H1 (cell line): ENCODE data around the gene CACNB4. TPM values are rescaled to one million over a fixed set of nuclear protein-coding genes. Genes with fewer than 3 reads are reported as not detected.
"Not testable (repeated sequence)": the region's sequence is repeated elsewhere in the genome, so short reads cannot be mapped to it uniquely, and the experiment has no call there.

ENCODE experiments used
- CTCF ChIA-PET: fragments of 300-600 bp; sonication (Branson Sonifier 250); formaldehyde crosslinking; loops from one replicate; lab custom pipeline; 2021; ENCODE audit not compliant: partially characterized antibody; lab: Charles Lee
- POLR2A ChIA-PET: fragments of 300-600 bp; sonication (Branson Sonifier 250); formaldehyde crosslinking; loops from one replicate; lab custom pipeline; 2021; ENCODE audit warnings: inconsistent platforms; ENCODE audit not compliant: partially characterized antibody; lab: Charles Lee
- DNase-seq, 2 experiments: peaks; one replicate each; pipeline versions ENCODE4 v3.0.0 to v3.0.0-alpha.2; 2010 to 2022; ENCODE audit warnings: low spot score in 2 of 2, low read depth in 1 of 2, mixed read lengths in 1 of 2
- FAIRE-seq: peaks from 2 replicates; lab custom pipeline; 2011; peaks lifted over from hg19 to GRCh38; lab: Jason Lieb, UNC
- H2AFZ ChIP-seq: 2 replicates; pipeline ENCODE4 v1.8.1; 2012; ENCODE audit warnings: low read length, inconsistent platforms
- H2AK5ac ChIP-seq: 2 replicates; pipeline ENCODE4 v1.6.1; 2013; ENCODE audit warnings: low read depth, low read length
- H2BK120ac ChIP-seq: replicated peaks from 2 replicates; pipeline ENCODE3; 2013; ENCODE audit warnings: low read depth, low read length, inconsistent platforms
- H2BK12ac ChIP-seq: 2 replicates; pipeline ENCODE4 v1.6.1; 2013; ENCODE audit warnings: low read depth, low read length
- H2BK15ac ChIP-seq: 2 replicates; pipeline ENCODE4 v1.6.1; 2013; ENCODE audit warnings: low read length
- H2BK20ac ChIP-seq: 2 replicates; pipeline ENCODE4 v1.6.1; 2013; ENCODE audit warnings: low read length
- H2BK5ac ChIP-seq: 2 replicates; pipeline ENCODE4 v1.6.1; 2013; ENCODE audit warnings: low read depth, low read length
- H3K14ac ChIP-seq: 2 replicates; pipeline ENCODE4 v1.6.1; 2013; ENCODE audit warnings: inconsistent platforms; ENCODE audit not compliant: insufficient read length
- H3K18ac ChIP-seq: 2 replicates; pipeline ENCODE4 v1.6.1; 2013; ENCODE audit warnings: low read length; ENCODE audit errors: extremely low read depth
- H3K23ac ChIP-seq: 2 replicates; pipeline ENCODE4 v1.6.1; 2013; ENCODE audit warnings: inconsistent platforms; ENCODE audit not compliant: insufficient read length
- H3K23me2 ChIP-seq: 2 replicates; pipeline ENCODE4 v1.6.1; 2013; ENCODE audit warnings: low read depth, low read length
- H3K27ac ChIP-seq: 2 replicates; pipeline ENCODE4 v1.6.1; 2011; ENCODE audit warnings: low read depth, low read length, inconsistent platforms
- H3K27me3 ChIP-seq, 4 experiments: replicated peaks in 1 of 4; 1 replicate in 1 of 4; 2 replicates in 3 of 4; pipeline versions ENCODE4 v1.6.1 to v1.8.1; 2011 to 2013; ENCODE audit warnings: low read length in 3 of 4, mild to moderate bottlenecking in 3 of 4, inconsistent platforms in 2 of 4, mixed read lengths in 2 of 4, moderate library complexity in 1 of 4; ENCODE audit not compliant: control insufficient read depth in 3 of 4, insufficient read depth in 3 of 4; ENCODE audit errors: extremely low read depth in 1 of 4
- H3K36me3 ChIP-seq, 4 experiments: 2 replicates each; pipeline versions ENCODE4 v1.6.1 to v1.8.1; 2011 to 2013; ENCODE audit warnings: mild to moderate bottlenecking in 4 of 4, low read length in 3 of 4, moderate library complexity in 2 of 4, control low read depth in 1 of 4, inconsistent platforms in 1 of 4; ENCODE audit not compliant: insufficient read depth in 4 of 4, control insufficient read depth in 2 of 4
- H3K4ac ChIP-seq: replicated peaks from 2 replicates; pipeline ENCODE3; 2013; ENCODE audit warnings: low read length, low read depth, mixed read lengths, inconsistent platforms; ENCODE audit not compliant: insufficient read length
- H3K4me1 ChIP-seq, 4 experiments: replicated peaks in 1 of 4; 1 replicate in 1 of 4; 2 replicates in 3 of 4; pipeline versions ENCODE4 v1.6.1 to v1.8.1; 2011 to 2013; ENCODE audit warnings: low read length in 3 of 4, inconsistent platforms in 2 of 4, mixed read lengths in 1 of 4; ENCODE audit not compliant: insufficient read depth in 4 of 4, control insufficient read depth in 3 of 4
- H3K4me2 ChIP-seq, 2 experiments: 2 replicates each; pipeline versions ENCODE4 v1.6.1 to v1.8.1; 2011 to 2013; ENCODE audit warnings: low read depth in 2 of 2, low read length in 2 of 2, control low read depth in 1 of 2, inconsistent platforms in 1 of 2, mild to moderate bottlenecking in 1 of 2; ENCODE audit not compliant: insufficient read depth in 1 of 2
- H3K4me3 ChIP-seq, 4 experiments: fragments of 200-600, 300-600 bp in 1 of 4; sonication (generic), shearing (Covaris generic), sonication (Bioruptor Twin) in 1 of 4; 2 replicates each; pipeline versions ENCODE4 v1.5.1 to v1.8.1; 2011 to 2016; ENCODE audit warnings: low read length in 4 of 4, low read depth in 3 of 4, control low read depth in 2 of 4, inconsistent platforms in 2 of 4, mild to moderate bottlenecking in 2 of 4, mixed read lengths in 1 of 4, moderate library complexity in 1 of 4; ENCODE audit not compliant: insufficient read depth in 2 of 4; ENCODE audit errors: extremely low read depth in 1 of 4
- H3K56ac ChIP-seq: replicated peaks from 2 replicates; pipeline ENCODE3; 2013; ENCODE audit warnings: low read depth, mild to moderate bottlenecking, mixed read lengths, low read length, inconsistent platforms; ENCODE audit not compliant: insufficient read length
- H3K79me1 ChIP-seq: 2 replicates; pipeline ENCODE4 v1.6.1; 2013; ENCODE audit warnings: low read depth, low read length, control low read depth
- H3K79me2 ChIP-seq, 2 experiments: 2 replicates each; pipeline versions ENCODE4 v1.6.1 to v1.8.1; 2012 to 2013; ENCODE audit warnings: low read length in 2 of 2, mild to moderate bottlenecking in 2 of 2, inconsistent platforms in 1 of 2; ENCODE audit not compliant: insufficient read depth in 2 of 2, control insufficient read depth in 1 of 2
- H3K9ac ChIP-seq, 4 experiments: replicated peaks in 1 of 4; 1 replicate in 1 of 4; 2 replicates in 3 of 4; pipeline versions ENCODE4 v1.6.1 to v1.8.1; 2011 to 2013; ENCODE audit warnings: low read depth in 3 of 4, low read length in 3 of 4, control low read depth in 2 of 4, mild to moderate bottlenecking in 2 of 4, moderate library complexity in 2 of 4, inconsistent platforms in 1 of 4; ENCODE audit errors: extremely low read depth in 1 of 4
- H3K9me3 ChIP-seq, 2 experiments: 2 replicates each; pipeline versions ENCODE4 v1.6.1 to v1.8.1; 2012 to 2013; ENCODE audit warnings: mild to moderate bottlenecking in 2 of 2, moderate library complexity in 2 of 2, control low read depth in 1 of 2, inconsistent platforms in 1 of 2, low read depth in 1 of 2, low read length in 1 of 2, mixed read lengths in 1 of 2; ENCODE audit not compliant: insufficient read depth in 2 of 2
- H4K20me1 ChIP-seq, 2 experiments: replicated peaks in 1 of 2; 2 replicates each; pipeline versions ENCODE3 to v1.8.1; 2011 to 2013; ENCODE audit warnings: inconsistent platforms in 2 of 2, low read length in 2 of 2, mild to moderate bottlenecking in 1 of 2; ENCODE audit not compliant: insufficient read depth in 2 of 2, control insufficient read depth in 1 of 2
- H4K5ac ChIP-seq: 2 replicates; pipeline ENCODE4 v1.6.1; 2013; ENCODE audit warnings: low read length, low read depth, mixed read lengths, inconsistent platforms; ENCODE audit not compliant: insufficient read length
- H4K8ac ChIP-seq: 2 replicates; pipeline ENCODE4 v1.8.0; 2013; ENCODE audit warnings: mild to moderate bottlenecking, moderate library complexity, low read length, inconsistent platforms; ENCODE audit not compliant: insufficient read depth; ENCODE audit errors: extremely low read depth
- H4K91ac ChIP-seq: replicated peaks from 2 replicates; pipeline ENCODE3; 2013; ENCODE audit warnings: low read length, mixed read lengths, inconsistent platforms; ENCODE audit not compliant: insufficient read length
- WGBS, 2 experiments: shearing (Covaris generic) in 1 of 2; methylation state at CpG; one replicate each; pipeline versions ENCODE4 v1.1.6 to v1.1.7; 2013 to 2015; ENCODE audit warnings: low lambda C conversion rate in 2 of 2, mixed read lengths in 2 of 2, inconsistent platforms in 1 of 2, low coverage in 1 of 2, missing lambda C conversion rate in 1 of 2; ENCODE audit not compliant: insufficient replicate concordance in 2 of 2, insufficient coverage in 1 of 2, insufficient read length in 1 of 2; ENCODE audit errors: extremely low coverage in 1 of 2, missing lambda C conversion rate in 1 of 2; 5-methylcytosine and 5-hydroxymethylcytosine counted together
- polyA plus RNA-seq, 7 experiments: library from polyadenylated mRNA; depleted of rRNA in 3 of 7; stranded (reverse) in 5 of 7; unstranded in 2 of 7; fragments of >200 nt in 5 of 7; fragments of 200-250 nt in 2 of 7; gene quantifications; 1 replicate in 5 of 7; 2 replicates in 1 of 7; 4 replicates in 1 of 7; pipeline versions ENCODE4 v1.2.1 to v1.2.3, GENCODE V29; 2011 to 2013; ENCODE audit warnings: missing spikeins in 2 of 7, mixed read lengths in 2 of 7
- total RNA-seq: library from RNA; stranded (reverse); fragmentation: NEBNext Ultra II Directional; extraction: Animal tissue kit (Norgen Biotek cat#: 25700); gene quantifications from 2 replicates; pipeline ENCODE4 v1.2.1, GENCODE V29; 2021

The CACNB4 gene
- total and polyA plus RNA-seq, 2 of the 8 experiments (the other 6 are each of a cell fraction or from before 2014, with no cell fraction given), result 2.0 to 4.0 TPM

DNA sequence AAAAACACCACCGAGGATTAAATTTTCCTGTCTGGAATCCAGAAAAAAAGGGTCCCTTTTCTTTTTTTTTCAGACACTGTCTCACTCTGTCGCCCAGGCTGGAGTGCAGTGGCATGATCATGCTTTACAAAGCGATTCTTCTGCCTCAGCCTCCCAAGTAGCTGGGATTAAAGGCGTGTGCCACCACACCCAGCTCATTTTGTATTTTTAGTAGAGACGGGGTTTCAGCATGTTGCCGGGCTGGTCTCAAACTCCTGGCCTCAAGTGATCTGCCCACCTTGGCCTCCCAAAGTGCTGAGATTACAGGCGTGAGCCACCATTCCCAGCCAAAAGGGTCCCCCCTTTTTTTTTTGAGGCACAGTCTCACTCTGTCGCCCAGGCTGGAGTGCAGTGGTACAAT, 104.7 kb downstream of the CACNB4 start:
- H2BK5ac ChIP-seq, H3K4me1 ChIP-seq, H3K36me3 ChIP-seq, H2BK120ac ChIP-seq, H2BK20ac ChIP-seq, H3K56ac ChIP-seq, H2BK12ac ChIP-seq, H4K20me1 ChIP-seq, H3K18ac ChIP-seq, H3K23me2 ChIP-seq, H4K91ac ChIP-seq, H3K27ac ChIP-seq, POLR2A ChIA-PET, H3K23ac ChIP-seq, H2AFZ ChIP-seq, H3K79me1 ChIP-seq, H3K9me3 ChIP-seq, H3K79me2 ChIP-seq, H3K4ac ChIP-seq, H3K14ac ChIP-seq, H3K4me2 ChIP-seq, H4K8ac ChIP-seq, H3K9ac ChIP-seq, H3K27me3 ChIP-seq, H3K4me3 ChIP-seq, FAIRE-seq, DNase-seq, H4K5ac ChIP-seq, H2AK5ac ChIP-seq, H2BK15ac ChIP-seq: not testable (repeated sequence)
- WGBS, 2 experiments, result 92% methylated on average over 8 of the region's 8 CpGs; no CpG with 5 or more reads in 1 of the 2 experiments
- CTCF ChIA-PET, result interaction anchor here (0.7 to 1.2 kb wide), 2 partner anchors 9 to 1819 kb away, joined by 6 read pairs; no protein-coding TSS in a partner anchor
